ENCODE data around the gene GABRB1.
A peak's percentile ranks its signal among the peaks of the same experiment; 100 is the strongest.
"Not testable (repeated sequence)": the region's sequence is repeated elsewhere in the genome, so short reads cannot be mapped to it uniquely, and the experiment has no call there.

The GABRB1 gene

GRCh38 chr4:47373709-47374108 lies 342.3 kb downstream of the GABRB1 start:
- Histone ChIP-seq H3K4me3 (ENCODE audit: control insufficient read depth in 1 of 7, extremely low read depth in 1 of 7, insufficient read depth in 4 of 7, low read depth in 2 of 7, low read length in 6 of 7) (no peak overlapping the region), H3K27ac (ENCODE audit: insufficient read depth in 1 of 2, low read depth in 1 of 2, low read length in 2 of 2, poor library complexity in 1 of 2, severe bottlenecking in 2 of 2) (no peak overlapping the region), H3K36me3 (ENCODE audit: control insufficient read depth in 4 of 4, insufficient read depth in 4 of 4, low read length in 3 of 4) (no peaks in the 10 kb centered on the region), H3K27me3 (replicated peaks in 2 of 5; ENCODE audit: control insufficient read depth in 4 of 5, insufficient read depth in 5 of 5, low read length in 4 of 5) (no peaks in the 10 kb centered on the region), H3K4me1 (ENCODE audit: control extremely low read depth in 1 of 4, control insufficient read depth in 4 of 4, insufficient read depth in 4 of 4, low read length in 3 of 4) (peaks cover 0 to 7% (median 6%) of the 10 kb centered on the region in 4 experiments), H3K9me3 (ENCODE audit: control extremely low read depth in 1 of 5, control insufficient read depth in 4 of 5, insufficient read depth in 2 of 5, low read depth in 1 of 5, low read length in 4 of 5) (no peaks in the 10 kb centered on the region)
- POLR2A ChIA-PET: no interaction called here
- no peak for DNase-seq
- CTCF ChIA-PET: interaction anchor here (1.6 kb wide), 2 partner anchors 12 to 14 kb away, joined by 3 to 4 read pairs; no protein-coding TSS in a partner anchor
- WGBS (ENCODE audit: insufficient coverage): no CpG with 5 or more reads among the region's 3 CpGs

GRCh38 chr4:47374477-47374876 lies 343.1 kb downstream of the GABRB1 start:
- ChIA-PET CTCF (interaction anchor here (1.6 kb wide), 2 partner anchors 12 to 13 kb away, joined by 3 to 4 read pairs; no protein-coding TSS in a partner anchor), POLR2A (no interaction called here)
- Histone ChIP-seq H3K4me3 (ENCODE audit: control insufficient read depth in 1 of 7, extremely low read depth in 1 of 7, insufficient read depth in 4 of 7, low read depth in 2 of 7, low read length in 6 of 7) (no peak overlapping the region), H3K4me1 (ENCODE audit: control extremely low read depth in 1 of 4, control insufficient read depth in 4 of 4, insufficient read depth in 4 of 4, low read length in 3 of 4) (peaks cover 0 to 7% (median 6%) of the 10 kb centered on the region in 4 experiments), H3K9me3 (ENCODE audit: control extremely low read depth in 1 of 5, control insufficient read depth in 4 of 5, insufficient read depth in 2 of 5, low read depth in 1 of 5, low read length in 4 of 5) (no peaks in the 10 kb centered on the region), H3K27ac (ENCODE audit: insufficient read depth in 1 of 2, low read depth in 1 of 2, low read length in 2 of 2, poor library complexity in 1 of 2, severe bottlenecking in 2 of 2) (no peak overlapping the region), H3K36me3 (ENCODE audit: control insufficient read depth in 4 of 4, insufficient read depth in 4 of 4, low read length in 3 of 4) (no peaks in the 10 kb centered on the region), H3K27me3 (replicated peaks in 2 of 5; ENCODE audit: control insufficient read depth in 4 of 5, insufficient read depth in 5 of 5, low read length in 4 of 5) (no peaks in the 10 kb centered on the region)
- DNase-seq: no peak
- WGBS (ENCODE audit: insufficient coverage): 100% methylated on average over 1 of the region's 1 CpG

- H3K27ac ChIP-seq (ENCODE audit: insufficient read depth in 1 of 2, low read depth in 1 of 2, low read length in 2 of 2, poor library complexity in 1 of 2, severe bottlenecking in 2 of 2); POLR2A ChIA-PET; DNase-seq; H3K27me3 ChIP-seq (replicated peaks in 2 of 5; ENCODE audit: control insufficient read depth in 4 of 5, insufficient read depth in 5 of 5, low read length in 4 of 5); H3K36me3 ChIP-seq (ENCODE audit: control insufficient read depth in 4 of 4, insufficient read depth in 4 of 4, low read length in 3 of 4); H3K9me3 ChIP-seq (ENCODE audit: control extremely low read depth in 1 of 5, control insufficient read depth in 4 of 5, insufficient read depth in 2 of 5, low read depth in 1 of 5, low read length in 4 of 5); H3K4me3 ChIP-seq (ENCODE audit: control insufficient read depth in 1 of 7, extremely low read depth in 1 of 7, insufficient read depth in 4 of 7, low read depth in 2 of 7, low read length in 6 of 7); H3K4me1 ChIP-seq (ENCODE audit: control extremely low read depth in 1 of 4, control insufficient read depth in 4 of 4, insufficient read depth in 4 of 4, low read length in 3 of 4): not testable (repeated sequence)
- CTCF ChIA-PET: interaction anchor here (1.3 kb wide), 1 partner anchor 11 kb away, joined by 3 read pairs; no protein-coding TSS in a partner anchor
- 96% methylated on average over 29 of the region's 37 CpGs for WGBS (ENCODE audit: insufficient coverage)
These were observed 346.7 kb downstream of the GABRB1 start for GRCh38 chr4:47378021-47378530.

GRCh38 chr4:47381172-47381571 lies 349.8 kb downstream of the GABRB1 start:
- no peaks in the 10 kb centered on the region for H3K4me1 ChIP-seq (ENCODE audit: control extremely low read depth in 1 of 4, control insufficient read depth in 4 of 4, insufficient read depth in 4 of 4, low read length in 3 of 4)
- no peak for DNase-seq
- ChIA-PET POLR2A (no interaction called here), CTCF (no interaction called here)
- no peak overlapping the region for H3K4me3 ChIP-seq (ENCODE audit: control insufficient read depth in 1 of 7, extremely low read depth in 1 of 7, insufficient read depth in 4 of 7, low read depth in 2 of 7, low read length in 6 of 7)
- 97% methylated on average over 3 of the region's 3 CpGs for WGBS (ENCODE audit: insufficient coverage)
- no peak overlapping the region for H3K27ac ChIP-seq (ENCODE audit: insufficient read depth in 1 of 2, low read depth in 1 of 2, low read length in 2 of 2, poor library complexity in 1 of 2, severe bottlenecking in 2 of 2)
- H3K36me3 ChIP-seq (ENCODE audit: control insufficient read depth in 4 of 4, insufficient read depth in 4 of 4, low read length in 3 of 4): no peaks in the 10 kb centered on the region
- H3K27me3 ChIP-seq (replicated peaks in 2 of 5; ENCODE audit: control insufficient read depth in 4 of 5, insufficient read depth in 5 of 5, low read length in 4 of 5): peaks cover 0 to 3% (median 0%) of the 10 kb centered on the region in 5 experiments
- no peaks in the 10 kb centered on the region for H3K9me3 ChIP-seq (ENCODE audit: control extremely low read depth in 1 of 5, control insufficient read depth in 4 of 5, insufficient read depth in 2 of 5, low read depth in 1 of 5, low read length in 4 of 5)

GRCh38 chr4:47382846-47383360 lies 351.5 kb downstream of the GABRB1 start:
- CTCF ChIA-PET: interaction anchor here (0.7 to 1.7 kb wide), 5 partner anchors 10 to 461 kb away, joined by 3 to 7 read pairs (median 3); no protein-coding TSS in a partner anchor

GRCh38 chr4:47383829-47384427 lies 352.6 kb downstream of the GABRB1 start:
- ChIA-PET POLR2A (no interaction called here), CTCF (interaction anchor here (1.1 kb wide), 1 partner anchor 9 kb away, joined by 7 read pairs; no protein-coding TSS in a partner anchor)
- no CpG with 5 or more reads among the region's 4 CpGs for WGBS (ENCODE audit: insufficient coverage)

More at GRCh38 chr4:47382846-47383360, 351.5 kb downstream of the GABRB1 start:
- Histone ChIP-seq H3K27ac (ENCODE audit: insufficient read depth in 1 of 2, low read depth in 1 of 2, low read length in 2 of 2, poor library complexity in 1 of 2, severe bottlenecking in 2 of 2) (no peak overlapping the region), H3K9me3 (ENCODE audit: control extremely low read depth in 1 of 5, control insufficient read depth in 4 of 5, insufficient read depth in 2 of 5, low read depth in 1 of 5, low read length in 4 of 5) (no peaks in the 10 kb centered on the region), H3K27me3 (replicated peaks in 2 of 5; ENCODE audit: control insufficient read depth in 4 of 5, insufficient read depth in 5 of 5, low read length in 4 of 5) (peaks cover 0 to 3% (median 0%) of the 10 kb centered on the region in 5 experiments), H3K4me3 (ENCODE audit: control insufficient read depth in 1 of 7, extremely low read depth in 1 of 7, insufficient read depth in 4 of 7, low read depth in 2 of 7, low read length in 6 of 7) (no peak overlapping the region), H3K36me3 (ENCODE audit: control insufficient read depth in 4 of 4, insufficient read depth in 4 of 4, low read length in 3 of 4) (no peaks in the 10 kb centered on the region), H3K4me1 (ENCODE audit: control extremely low read depth in 1 of 4, control insufficient read depth in 4 of 4, insufficient read depth in 4 of 4, low read length in 3 of 4) (no peaks in the 10 kb centered on the region)
- POLR2A ChIA-PET: no interaction called here
- DNase-seq: no peak
- 93% methylated on average over 2 of the region's 2 CpGs for WGBS (ENCODE audit: insufficient coverage)

GRCh38 chr4:47386146-47386545 lies 354.8 kb downstream of the GABRB1 start:
- no peak for DNase-seq
- Histone ChIP-seq H3K27me3 (replicated peaks in 2 of 5; ENCODE audit: control insufficient read depth in 4 of 5, insufficient read depth in 5 of 5, low read length in 4 of 5) (peaks cover 0 to 3% (median 0%) of the 10 kb centered on the region in 5 experiments), H3K36me3 (ENCODE audit: control insufficient read depth in 4 of 4, insufficient read depth in 4 of 4, low read length in 3 of 4) (no peaks in the 10 kb centered on the region), H3K4me1 (ENCODE audit: control extremely low read depth in 1 of 4, control insufficient read depth in 4 of 4, insufficient read depth in 4 of 4, low read length in 3 of 4) (no peaks in the 10 kb centered on the region), H3K9me3 (ENCODE audit: control extremely low read depth in 1 of 5, control insufficient read depth in 4 of 5, insufficient read depth in 2 of 5, low read depth in 1 of 5, low read length in 4 of 5) (no peaks in the 10 kb centered on the region), H3K27ac (ENCODE audit: insufficient read depth in 1 of 2, low read depth in 1 of 2, low read length in 2 of 2, poor library complexity in 1 of 2, severe bottlenecking in 2 of 2) (no peak overlapping the region), H3K4me3 (ENCODE audit: control insufficient read depth in 1 of 7, extremely low read depth in 1 of 7, insufficient read depth in 4 of 7, low read depth in 2 of 7, low read length in 6 of 7) (no peak overlapping the region)
- no CpG with 5 or more reads among the region's 1 CpG for WGBS (ENCODE audit: insufficient coverage)
- POLR2A ChIA-PET: interaction anchor here (0.6 kb wide), 1 partner anchor 407 kb away, joined by 3 read pairs; no protein-coding TSS in a partner anchor
- CTCF ChIA-PET: interaction anchor here (0.7 to 1.8 kb wide), 2 partner anchors 12 to 453 kb away, joined by 3 to 4 read pairs; no protein-coding TSS in a partner anchor

More at GRCh38 chr4:47383829-47384427, 352.6 kb downstream of the GABRB1 start:
- Histone ChIP-seq H3K36me3 (ENCODE audit: control insufficient read depth in 4 of 4, insufficient read depth in 4 of 4, low read length in 3 of 4) (no peaks in the 10 kb centered on the region), H3K27me3 (replicated peaks in 2 of 5; ENCODE audit: control insufficient read depth in 4 of 5, insufficient read depth in 5 of 5, low read length in 4 of 5) (peaks cover 0 to 3% (median 0%) of the 10 kb centered on the region in 5 experiments), H3K9me3 (ENCODE audit: control extremely low read depth in 1 of 5, control insufficient read depth in 4 of 5, insufficient read depth in 2 of 5, low read depth in 1 of 5, low read length in 4 of 5) (no peaks in the 10 kb centered on the region), H3K4me1 (ENCODE audit: control extremely low read depth in 1 of 4, control insufficient read depth in 4 of 4, insufficient read depth in 4 of 4, low read length in 3 of 4) (no peaks in the 10 kb centered on the region), H3K4me3 (ENCODE audit: control insufficient read depth in 1 of 7, extremely low read depth in 1 of 7, insufficient read depth in 4 of 7, low read depth in 2 of 7, low read length in 6 of 7) (no peak overlapping the region), H3K27ac (ENCODE audit: insufficient read depth in 1 of 2, low read depth in 1 of 2, low read length in 2 of 2, poor library complexity in 1 of 2, severe bottlenecking in 2 of 2) (no peak overlapping the region)
- DNase-seq: peak; percentile 21 to 61 (median 54)

Measured in common myeloid progenitor, CD34-positive (primary cell).